Activated naive CD4-positive, alpha-beta T cell treated with anti-CD3 and anti-CD28 coated beads, Interleukin-2, amount 50 U/mL, for 24 hours (primary cell): ENCODE measurements around the gene RAG1.
A peak's percentile ranks its signal among the peaks of the same experiment; 100 is the strongest.
"Not testable (repeated sequence)": the region's sequence is repeated elsewhere in the genome, so short reads cannot be mapped to it uniquely, and the experiment has no call there.

ENCODE experiments used
- H3K27ac Mint-ChIP-seq: one replicate; pipeline ENCODE4 v1.8.0; 2021; ENCODE audit warnings: mild to moderate bottlenecking, mixed read lengths
- H3K27me3 Mint-ChIP-seq: one replicate; pipeline ENCODE4 v1.8.0; 2021; ENCODE audit warnings: mixed read lengths
- H3K36me3 Mint-ChIP-seq: one replicate; pipeline ENCODE4 v1.8.0; 2021; ENCODE audit warnings: mixed read lengths
- H3K4me1 Mint-ChIP-seq: one replicate; pipeline ENCODE4 v1.8.0; 2021; ENCODE audit warnings: mixed read lengths
- H3K4me3 Mint-ChIP-seq: one replicate; pipeline ENCODE4 v1.8.0; 2021; ENCODE audit warnings: mild to moderate bottlenecking, mixed read lengths
- H3K9me3 Mint-ChIP-seq: one replicate; pipeline ENCODE4 v1.8.0; 2021; ENCODE audit warnings: mixed read lengths

Gene RAG1

DNA sequence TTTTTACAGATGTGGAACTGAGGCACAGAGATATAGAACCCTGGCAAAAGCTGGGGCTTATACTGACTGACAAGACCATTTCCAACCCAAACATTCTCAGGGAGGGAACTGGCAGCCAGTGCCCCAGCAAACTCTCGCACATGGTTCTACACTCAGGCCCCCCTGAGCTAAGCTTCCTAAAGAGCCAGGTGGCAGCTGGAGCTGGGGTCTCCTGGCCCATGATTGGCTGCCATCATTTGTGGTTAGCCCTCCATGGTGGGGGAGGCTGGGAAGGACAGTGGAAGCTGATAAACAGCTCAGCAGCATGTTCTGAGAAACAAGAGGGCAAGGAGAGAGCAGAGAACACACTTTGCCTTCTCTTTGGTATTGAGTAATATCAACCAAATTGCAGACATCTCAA is at the start of gene RAG1:
RAG1 (plus strand) TSS at position 314 of the 400 bp plus-strand sequence. CDS start 5,298 bp downstream, outside the sequence.
- no peak within 1 kb of the TSS for H3K4me3 Mint-ChIP-seq
- no peaks in the 10 kb centered on the region for H3K9me3 Mint-ChIP-seq
- peaks cover 34% of the 10 kb centered on the region for H3K27me3 Mint-ChIP-seq
- H3K27ac Mint-ChIP-seq = no peak within 1 kb of the TSS
- H3K36me3 Mint-ChIP-seq = peaks cover 2% of the 10 kb centered on the region
- H3K4me1 Mint-ChIP-seq = peaks cover 9% of the 10 kb centered on the region

- no peaks in the 10 kb centered on the region for H3K4me1 Mint-ChIP-seq
- H3K9me3 Mint-ChIP-seq = no peaks in the 10 kb centered on the region
- peaks cover 8% of the 10 kb centered on the region for H3K27me3 Mint-ChIP-seq
- H3K36me3 Mint-ChIP-seq = peaks cover 2% of the 10 kb centered on the region
- H3K4me3 Mint-ChIP-seq = no peak overlapping the region
- no peak overlapping the region for H3K27ac Mint-ChIP-seq
Measured at GRCh38 chr11:36530840-36531239, 37.0 kb upstream of the RAG1 start.

- H3K4me3 Mint-ChIP-seq = no peak overlapping the region
- H3K27ac Mint-ChIP-seq = no peak overlapping the region
- no peaks in the 10 kb centered on the region for H3K9me3 Mint-ChIP-seq
- H3K27me3 Mint-ChIP-seq = peaks cover 5% of the 10 kb centered on the region
- peaks cover under 1% of the 10 kb centered on the region for H3K36me3 Mint-ChIP-seq
- no peaks in the 10 kb centered on the region for H3K4me1 Mint-ChIP-seq
Measured at GRCh38 chr11:36532941-36533601, 34.7 kb upstream of the RAG1 start.

- Mint-ChIP-seq H3K9me3 (no peaks in the 10 kb centered on the region), H3K4me1 (no peaks in the 10 kb centered on the region), H3K4me3 (no peak overlapping the region), H3K27me3 (peaks cover 3% of the 10 kb centered on the region), H3K27ac (no peak overlapping the region), H3K36me3 (no peaks in the 10 kb centered on the region)
Measured at GRCh38 chr11:36534276-36534840, 33.4 kb upstream of the RAG1 start.

DNA sequence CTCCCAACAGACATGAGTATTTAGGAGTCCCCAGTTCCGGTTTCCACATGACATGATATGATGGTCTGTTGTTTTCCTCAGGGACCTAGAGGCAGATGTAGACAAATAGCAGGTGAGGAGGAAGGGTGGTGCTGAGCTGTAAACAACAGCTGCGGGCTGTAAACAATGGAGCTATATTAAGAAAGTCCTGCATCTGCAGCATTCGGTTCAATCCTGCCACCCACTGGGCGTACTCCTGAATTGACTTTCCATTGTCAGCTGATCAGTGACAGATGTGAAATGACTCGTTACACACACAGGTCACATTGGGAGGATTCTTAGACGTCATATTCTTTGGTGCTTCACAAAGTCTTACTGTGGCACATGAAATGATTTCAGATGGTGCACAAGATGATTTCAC is 26.8 kb upstream of the RAG1 start:
- peaks cover 7% of the 10 kb centered on the region for H3K27me3 Mint-ChIP-seq
- no peaks in the 10 kb centered on the region for H3K4me1 Mint-ChIP-seq
- no peak overlapping the region for H3K27ac Mint-ChIP-seq
- H3K4me3 Mint-ChIP-seq = no peak overlapping the region
- no peaks in the 10 kb centered on the region for H3K9me3 Mint-ChIP-seq
- no peaks in the 10 kb centered on the region for H3K36me3 Mint-ChIP-seq

GRCh38 chr11:36550385-36551115 is 17.3 kb upstream of the RAG1 start:
- H3K27ac Mint-ChIP-seq = no peak overlapping the region
- H3K4me3 Mint-ChIP-seq = no peak overlapping the region
- no peaks in the 10 kb centered on the region for H3K27me3 Mint-ChIP-seq
- H3K9me3 Mint-ChIP-seq = no peaks in the 10 kb centered on the region
- H3K36me3 Mint-ChIP-seq = no peaks in the 10 kb centered on the region
- H3K4me1 Mint-ChIP-seq = no peaks in the 10 kb centered on the region

GRCh38 chr11:36557390-36557789 is 10.4 kb upstream of the RAG1 start:
- H3K36me3 Mint-ChIP-seq, H3K27me3 Mint-ChIP-seq, H3K27ac Mint-ChIP-seq, H3K4me3 Mint-ChIP-seq, H3K9me3 Mint-ChIP-seq: not testable (repeated sequence)
- H3K4me1 Mint-ChIP-seq = peaks cover 18% of the 10 kb centered on the region

- no peak overlapping the region for H3K4me3 Mint-ChIP-seq
- peaks cover 2% of the 10 kb centered on the region for H3K27me3 Mint-ChIP-seq
- H3K9me3 Mint-ChIP-seq = no peaks in the 10 kb centered on the region
- no peak overlapping the region for H3K27ac Mint-ChIP-seq
- peaks cover 18% of the 10 kb centered on the region for H3K4me1 Mint-ChIP-seq
- no peaks in the 10 kb centered on the region for H3K36me3 Mint-ChIP-seq
Measured at GRCh38 chr11:36557991-36558390, 9.8 kb upstream of the RAG1 start.

- peaks cover 18% of the 10 kb centered on the region for H3K4me1 Mint-ChIP-seq
- no peaks in the 10 kb centered on the region for H3K36me3 Mint-ChIP-seq
- H3K9me3 Mint-ChIP-seq = no peaks in the 10 kb centered on the region
- H3K4me3 Mint-ChIP-seq = peak overlapping the region; percentile 34
- peaks cover 2% of the 10 kb centered on the region for H3K27me3 Mint-ChIP-seq
- H3K27ac Mint-ChIP-seq = peak overlapping the region; percentile 24
Measured at GRCh38 chr11:36558571-36559413, 9.0 kb upstream of the RAG1 start.

- H3K27me3 Mint-ChIP-seq = peaks cover 20% of the 10 kb centered on the region
- no peak overlapping the region for H3K27ac Mint-ChIP-seq
- peak overlapping the region; percentile 80 for H3K4me3 Mint-ChIP-seq
Measured at GRCh38 chr11:36564376-36565030, 3.3 kb upstream of the RAG1 start.

DNA sequence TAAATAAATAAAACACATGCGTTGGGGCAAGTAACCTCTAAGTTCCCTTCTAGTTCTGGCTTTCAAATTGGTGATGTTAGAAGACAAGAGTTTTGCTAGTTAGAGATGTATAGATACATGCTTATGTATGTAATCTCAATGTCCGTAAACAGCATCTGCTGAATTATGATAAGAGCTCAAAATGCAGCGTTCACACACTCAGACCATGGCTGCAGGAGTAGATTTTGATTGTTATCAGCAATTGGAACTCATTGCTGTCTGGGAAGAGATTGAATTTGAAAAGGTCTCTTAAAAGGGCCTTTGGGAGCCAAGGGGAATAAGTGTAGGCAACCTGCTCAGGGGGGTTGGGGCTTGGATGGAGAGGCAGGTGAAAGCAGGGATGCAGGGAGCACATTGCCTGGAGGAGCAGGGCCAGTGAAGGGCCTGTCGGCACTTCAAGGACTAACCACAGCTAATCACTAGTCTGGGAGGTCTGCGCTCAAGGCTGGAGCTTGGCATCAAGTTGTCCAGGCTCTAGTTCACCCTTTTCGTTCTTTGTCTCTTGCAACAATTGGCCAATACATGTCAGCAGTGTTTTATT is 2.7 kb upstream of the RAG1 start:
- H3K4me1 Mint-ChIP-seq = peaks cover 9% of the 10 kb centered on the region
- H3K4me3 Mint-ChIP-seq = peak overlapping the region; percentile 80
- H3K9me3 Mint-ChIP-seq = no peaks in the 10 kb centered on the region
- H3K27ac Mint-ChIP-seq = no peak overlapping the region
- peaks cover 20% of the 10 kb centered on the region for H3K27me3 Mint-ChIP-seq
- H3K36me3 Mint-ChIP-seq = no peaks in the 10 kb centered on the region

More at GRCh38 chr11:36564376-36565030, 3.3 kb upstream of the RAG1 start:
- H3K4me1 Mint-ChIP-seq = peaks cover 11% of the 10 kb centered on the region
- no peaks in the 10 kb centered on the region for H3K36me3 Mint-ChIP-seq
- H3K9me3 Mint-ChIP-seq = no peaks in the 10 kb centered on the region

GRCh38 chr11:36566407-36567053 is 1.3 kb upstream of the RAG1 start:
- Mint-ChIP-seq H3K9me3 (no peaks in the 10 kb centered on the region), H3K4me1 (peaks cover 9% of the 10 kb centered on the region), H3K27ac (no peak overlapping the region), H3K4me3 (no peak overlapping the region), H3K27me3 (peaks cover 24% of the 10 kb centered on the region), H3K36me3 (no peaks in the 10 kb centered on the region)

- H3K9me3 Mint-ChIP-seq = no peaks in the 10 kb centered on the region
- peaks cover 6% of the 10 kb centered on the region for H3K36me3 Mint-ChIP-seq
- H3K4me1 Mint-ChIP-seq = peaks cover 9% of the 10 kb centered on the region
- H3K27ac Mint-ChIP-seq = no peak overlapping the region
- H3K27me3 Mint-ChIP-seq = peaks cover 33% of the 10 kb centered on the region
- H3K4me3 Mint-ChIP-seq = no peak overlapping the region
Measured at GRCh38 chr11:36569095-36569494, 1.3 kb downstream of the RAG1 start.

DNA sequence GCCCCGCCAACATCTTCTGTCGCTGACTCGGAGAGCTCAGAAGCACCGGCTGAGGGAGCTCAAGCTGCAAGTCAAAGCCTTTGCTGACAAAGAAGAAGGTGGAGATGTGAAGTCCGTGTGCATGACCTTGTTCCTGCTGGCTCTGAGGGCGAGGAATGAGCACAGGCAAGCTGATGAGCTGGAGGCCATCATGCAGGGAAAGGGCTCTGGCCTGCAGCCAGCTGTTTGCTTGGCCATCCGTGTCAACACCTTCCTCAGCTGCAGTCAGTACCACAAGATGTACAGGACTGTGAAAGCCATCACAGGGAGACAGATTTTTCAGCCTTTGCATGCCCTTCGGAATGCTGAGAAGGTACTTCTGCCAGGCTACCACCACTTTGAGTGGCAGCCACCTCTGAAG is 6.7 kb downstream of the RAG1 start:
- Mint-ChIP-seq H3K27me3 (peaks cover 17% of the 10 kb centered on the region), H3K27ac (no peak overlapping the region), H3K4me3 (no peak overlapping the region), H3K4me1 (no peaks in the 10 kb centered on the region), H3K36me3 (peaks cover 7% of the 10 kb centered on the region), H3K9me3 (no peaks in the 10 kb centered on the region)
